ENCODE measurements around the gene SCRG1.

GRCh38 chr4:173386751-173387150 is 12.2 kb downstream of the SCRG1 start:
- TF ChIP-seq ZNF350 (tag by site-specific recombination; IDR thresholded peaks at IDR 0.05) = no peak
- no peak for TF ChIP-seq CTCF (tag by site-specific recombination; IDR thresholded peaks at IDR 0.05)
- no peak for TF ChIP-seq ZNF19 (tag by site-specific recombination; IDR thresholded peaks at IDR 0.05; ENCODE audit: low read depth)
- TF ChIP-seq ZNF704 (tag by site-specific recombination; IDR thresholded peaks at IDR 0.05) = no peak
- no peak for TF ChIP-seq ZSCAN4 (tag by site-specific recombination; IDR thresholded peaks at IDR 0.05)
- no peak for TF ChIP-seq ZNF707 (tag by site-specific recombination; IDR thresholded peaks at IDR 0.05)
- no peak for TF ChIP-seq ZNF791 (tag by site-specific recombination; IDR thresholded peaks at IDR 0.05)
- TF ChIP-seq RBAK (tag by site-specific recombination; IDR thresholded peaks at IDR 0.05) = no peak
- TF ChIP-seq, protein P1, sequence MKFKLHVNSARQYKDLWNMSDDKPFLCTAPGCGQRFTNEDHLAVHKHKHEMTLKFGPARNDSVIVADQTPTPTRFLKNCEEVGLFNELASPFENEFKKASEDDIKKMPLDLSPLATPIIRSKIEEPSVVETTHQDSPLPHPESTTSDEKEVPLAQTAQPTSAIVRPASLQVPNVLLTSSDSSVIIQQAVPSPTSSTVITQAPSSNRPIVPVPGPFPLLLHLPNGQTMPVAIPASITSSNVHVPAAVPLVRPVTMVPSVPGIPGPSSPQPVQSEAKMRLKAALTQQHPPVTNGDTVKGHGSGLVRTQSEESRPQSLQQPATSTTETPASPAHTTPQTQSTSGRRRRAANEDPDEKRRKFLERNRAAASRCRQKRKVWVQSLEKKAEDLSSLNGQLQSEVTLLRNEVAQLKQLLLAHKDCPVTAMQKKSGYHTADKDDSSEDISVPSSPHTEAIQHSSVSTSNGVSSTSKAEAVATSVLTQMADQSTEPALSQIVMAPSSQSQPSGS (tag by site-specific recombination; IDR thresholded peaks at IDR 0.05; ENCODE audit: low read depth) = no peak

Measured in HEK293 (cell line).